Fibroblast of the aortic adventitia (primary cell): ENCODE measurements around the gene DLAT. TPM values are rescaled to one million over a fixed set of nuclear protein-coding genes. Genes with fewer than 3 reads are reported as not detected.
"Not testable (repeated sequence)": the region's sequence is repeated elsewhere in the genome, so short reads cannot be mapped to it uniquely, and the experiment has no call there.

ENCODE experiments used
- DNase-seq: peaks from one replicate; pipeline ENCODE4 v3.0.0-alpha.2; 2010; ENCODE audit warnings: low read depth
- H3K4me3 ChIP-seq: 2 replicates; pipeline ENCODE4 v1.5.1; 2011; ENCODE audit warnings: low read depth, mild to moderate bottlenecking, control low read depth, low read length, moderate library complexity
- CTCF ChIP-seq: IDR thresholded peaks from 2 replicates; pipeline ENCODE4 v1.5.1; 2011; ENCODE audit warnings: mild to moderate bottlenecking, low read length, control low read depth, inconsistent platforms; ENCODE audit not compliant: insufficient read depth
- total RNA-seq: library from RNA; depleted of rRNA; stranded (reverse); fragments of >200 nt; gene quantifications from 2 replicates; pipeline ENCODE4 v1.2.3, GENCODE V29; 2012; ENCODE audit warnings: low replicate concordance

Gene DLAT
- total RNA-seq, 1 donor: 35.0 TPM

- TF ChIP-seq CTCF: no peak
- peak; percentile 17 for DNase-seq
These were observed 499 bp downstream of the DLAT start for GRCh38 chr11:112025707-112026106.

DNA sequence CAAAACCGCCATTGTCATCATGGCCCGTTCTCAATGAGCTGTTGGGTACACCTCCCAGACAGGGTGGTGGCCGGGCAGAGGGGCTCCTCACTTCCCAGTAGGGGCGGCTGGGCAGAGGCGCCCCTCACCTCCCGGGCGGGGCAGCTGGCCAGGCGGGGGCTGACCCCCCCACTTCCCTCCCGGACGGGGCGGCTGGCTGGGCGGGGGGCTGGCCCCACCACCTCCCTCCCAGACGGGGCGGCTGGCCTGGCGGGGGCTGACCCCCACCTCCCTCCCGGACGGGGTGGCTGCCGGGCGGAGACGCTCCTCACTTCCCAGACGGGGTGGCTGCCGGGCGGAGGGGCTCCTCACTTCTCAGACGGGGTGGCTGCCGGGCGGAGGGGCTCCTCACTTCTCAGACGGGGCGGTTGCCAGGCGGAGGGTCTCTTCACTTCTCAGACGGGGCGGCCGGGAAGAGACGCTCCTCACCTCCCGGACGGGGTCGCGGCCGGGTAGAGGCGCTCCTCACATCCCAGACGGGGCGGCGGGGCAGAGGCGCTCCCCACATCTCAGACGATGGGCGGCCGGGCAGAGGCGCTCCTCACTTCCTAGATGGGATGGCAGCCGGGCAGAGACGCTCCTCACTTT lies 1.7 kb downstream of the DLAT start:
- not testable (repeated sequence) for DNase-seq, H3K4me3 ChIP-seq

More at GRCh38 chr11:112025707-112026106, 499 bp downstream of the DLAT start:
- H3K4me3 ChIP-seq: peak overlapping the region; percentile 92

GRCh38 chr11:112029460-112029859 lies 4.3 kb downstream of the DLAT start:
- TF ChIP-seq CTCF: no peak
- no peak for DNase-seq
- no peak overlapping the region for H3K4me3 ChIP-seq

DNA sequence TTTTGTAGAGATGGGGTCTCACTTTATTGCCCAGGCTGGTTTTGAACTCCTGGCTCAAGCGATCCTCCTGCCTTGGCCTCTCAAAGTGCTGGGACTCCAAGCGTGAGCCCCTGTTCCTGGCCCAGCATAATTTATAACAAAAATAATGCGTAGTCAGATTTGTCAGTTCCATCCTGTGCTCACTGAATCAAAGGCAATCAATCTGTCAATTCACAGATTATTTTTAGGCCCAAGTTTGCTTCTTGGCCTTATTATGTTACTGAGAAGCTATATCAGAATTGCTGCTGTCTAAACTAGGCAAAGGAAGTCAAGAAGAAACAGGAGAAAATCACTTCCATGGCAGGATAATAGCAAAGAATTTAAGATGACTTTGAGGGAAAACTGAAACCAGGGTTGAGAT lies 8.7 kb downstream of the DLAT start:
- DNase-seq: no peak
- TF ChIP-seq CTCF: no peak
- no peak overlapping the region for H3K4me3 ChIP-seq

- no peak for DNase-seq
- TF ChIP-seq CTCF: no peak
- no peak overlapping the region for H3K4me3 ChIP-seq
These were observed 12.3 kb downstream of the DLAT start for GRCh38 chr11:112037527-112037926.

DNA sequence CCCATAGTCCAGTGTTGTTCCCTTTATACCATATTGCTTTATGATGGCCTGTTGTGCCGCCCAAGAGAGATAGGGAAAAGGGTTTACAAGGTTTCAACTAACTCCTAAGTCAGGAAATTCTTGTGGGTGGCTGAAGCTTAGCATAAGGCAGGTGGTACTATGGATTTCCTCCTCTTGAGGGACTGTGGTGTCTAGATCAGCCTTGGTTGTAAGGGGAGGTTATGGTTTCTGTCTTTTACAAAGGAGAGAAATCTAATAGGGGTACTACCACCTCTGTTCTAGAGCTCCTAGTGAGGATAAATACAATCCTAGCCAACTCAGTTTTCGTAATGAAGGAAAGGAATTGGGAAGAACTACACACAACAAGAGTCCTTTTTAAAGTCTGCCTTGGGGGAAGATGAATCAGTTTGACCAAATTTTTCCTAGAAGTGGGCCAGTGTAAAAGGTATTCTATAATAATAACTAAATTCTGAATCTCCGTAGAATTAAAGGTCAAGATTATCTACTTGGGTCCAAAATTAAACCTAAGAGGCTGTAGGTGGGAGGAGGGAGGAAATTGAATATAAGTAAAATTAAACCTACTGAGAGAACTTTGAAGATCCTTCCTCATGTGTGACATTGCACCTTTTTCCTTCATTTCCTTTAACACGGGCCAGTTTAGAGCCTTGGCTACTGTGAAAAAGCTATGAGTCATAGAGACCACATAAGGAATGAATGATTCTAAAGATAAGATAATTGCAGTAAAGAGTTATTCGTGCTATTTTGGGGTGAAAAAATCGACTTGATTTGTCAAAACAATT lies 17.2 kb downstream of the DLAT start:
- DNase-seq: peak; percentile 46
- no peak overlapping the region for H3K4me3 ChIP-seq
- no peak for TF ChIP-seq CTCF

DNA sequence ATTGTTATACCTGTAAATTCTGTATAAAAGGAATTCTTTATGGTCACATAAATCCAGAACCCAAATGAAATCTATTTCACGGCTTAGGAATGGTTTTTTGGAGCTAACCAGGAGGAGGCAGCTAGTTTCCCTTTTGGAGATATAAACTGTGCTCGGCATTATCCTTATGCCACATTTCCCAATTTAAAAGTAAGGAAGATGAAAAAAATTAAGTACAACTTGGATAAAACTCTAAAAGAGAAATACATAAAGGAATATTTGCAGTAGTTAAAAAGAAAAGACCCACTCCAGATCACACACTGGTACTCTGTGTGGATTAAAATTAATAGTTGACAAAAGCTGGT lies 17.7 kb downstream of the DLAT start:
- no peak for DNase-seq
- no peak for TF ChIP-seq CTCF
- H3K4me3 ChIP-seq: no peak overlapping the region
